ENCODE measurements around the gene DUSP7.

DUSP7 gene

DNA sequence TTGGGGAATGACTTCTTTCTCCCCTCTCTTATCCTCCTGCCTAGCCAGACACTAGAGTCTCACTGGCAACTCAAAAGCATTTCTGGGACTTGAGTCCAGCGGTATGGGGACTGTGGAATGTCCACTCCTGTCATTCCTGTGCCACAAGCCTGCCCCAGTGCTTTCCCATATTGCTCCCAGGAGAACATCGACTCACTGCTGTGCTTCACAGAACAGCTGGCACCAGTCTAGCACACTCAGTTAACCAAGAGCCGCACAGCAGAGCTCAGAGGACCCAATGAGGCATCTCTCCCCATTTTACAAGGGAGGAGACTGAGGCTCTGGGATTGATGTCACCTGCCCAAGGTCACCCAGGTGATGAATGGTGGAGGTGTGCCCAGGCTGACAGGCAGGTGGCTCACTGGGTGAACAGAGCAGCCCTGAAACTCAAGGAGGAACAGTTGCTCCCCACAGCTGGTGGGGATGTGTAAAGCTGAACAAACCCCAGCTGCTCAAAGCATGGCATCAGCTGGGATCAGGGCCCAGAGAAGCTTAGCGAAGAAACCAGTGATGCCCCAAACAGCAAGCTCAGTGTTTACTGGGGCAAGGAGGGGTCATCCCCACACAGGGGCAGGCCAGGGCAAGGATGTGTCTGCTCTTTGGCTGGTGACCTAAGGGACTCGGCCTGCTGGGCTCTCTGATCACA is 35.4 kb upstream of the DUSP7 start:
- no peak for TF ChIP-seq LEF1 (IDR thresholded peaks at IDR 0.05; ENCODE audit: borderline replicate concordance)
- TF ChIP-seq ARNT (IDR thresholded peaks at IDR 0.05): no peak
- TF ChIP-seq L3MBTL2 (conservative IDR thresholded peaks at IDR 0.05): no peak
- no peak for TF ChIP-seq CTBP1 (IDR thresholded peaks at IDR 0.05; ENCODE audit: borderline replicate concordance)
- TF ChIP-seq SUZ12 (IDR thresholded peaks at IDR 0.05): no peak
- ChIA-PET POLR2A (no interaction called here), CTCF (no interaction called here)
- no peak for DNase-seq (ENCODE audit: extremely low spot score)

DNA sequence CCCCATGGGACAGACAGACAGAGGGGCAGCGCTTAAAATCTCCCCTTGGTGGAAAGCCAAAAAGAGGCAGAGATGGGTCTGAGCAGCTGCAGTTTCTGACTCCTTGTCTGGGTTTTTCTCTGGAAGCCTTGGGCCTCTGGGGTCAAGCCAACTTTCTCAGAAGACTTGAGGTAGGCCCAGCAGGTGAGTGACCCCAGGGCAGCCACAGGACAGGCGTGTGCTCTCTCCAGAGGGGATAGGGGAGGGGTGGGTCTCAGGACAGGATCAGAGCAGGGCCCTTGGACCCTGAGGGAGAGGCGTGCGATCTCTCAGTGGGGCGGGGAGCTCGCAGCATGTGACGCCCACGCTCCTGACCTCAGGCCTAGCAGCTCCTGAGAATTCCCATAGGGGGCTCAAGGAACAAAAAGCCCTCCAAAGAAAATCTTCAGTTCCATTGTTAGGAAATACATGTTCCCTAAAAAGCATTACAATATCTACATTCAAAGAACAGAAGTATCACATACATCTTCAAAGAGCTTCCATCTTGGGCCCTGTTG is 34.6 kb upstream of the DUSP7 start:
- no peak for DNase-seq (ENCODE audit: extremely low spot score)
- ChIA-PET CTCF (no interaction called here), POLR2A (no interaction called here)
- TF ChIP-seq SUZ12 (IDR thresholded peaks at IDR 0.05): no peak
- no peak for TF ChIP-seq ELF4 (IDR thresholded peaks at IDR 0.05)
- no peak for TF ChIP-seq ZNF384 (IDR thresholded peaks at IDR 0.05)
- TF ChIP-seq FOXA1 (IDR thresholded peaks at IDR 0.05): no peak
- no peak for TF ChIP-seq LEF1 (IDR thresholded peaks at IDR 0.05; ENCODE audit: borderline replicate concordance)
- TF ChIP-seq TARDBP (IDR thresholded peaks at IDR 0.05): no peak
- no peak for TF ChIP-seq NFRKB (IDR thresholded peaks at IDR 0.05)
- no peak for TF ChIP-seq FOXK2 (IDR thresholded peaks at IDR 0.05)
- no peak for TF ChIP-seq HDGF (IDR thresholded peaks at IDR 0.05; ENCODE audit: borderline replicate concordance)
- no peak for TF ChIP-seq ARNT (IDR thresholded peaks at IDR 0.05)
- TF ChIP-seq, protein P1, sequence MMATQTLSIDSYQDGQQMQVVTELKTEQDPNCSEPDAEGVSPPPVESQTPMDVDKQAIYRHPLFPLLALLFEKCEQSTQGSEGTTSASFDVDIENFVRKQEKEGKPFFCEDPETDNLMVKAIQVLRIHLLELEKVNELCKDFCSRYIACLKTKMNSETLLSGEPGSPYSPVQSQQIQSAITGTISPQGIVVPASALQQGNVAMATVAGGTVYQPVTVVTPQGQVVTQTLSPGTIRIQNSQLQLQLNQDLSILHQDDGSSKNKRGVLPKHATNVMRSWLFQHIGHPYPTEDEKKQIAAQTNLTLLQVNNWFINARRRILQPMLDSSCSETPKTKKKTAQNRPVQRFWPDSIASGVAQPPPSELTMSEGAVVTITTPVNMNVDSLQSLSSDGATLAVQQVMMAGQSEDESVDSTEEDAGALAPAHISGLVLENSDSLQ (IDR thresholded peaks at IDR 0.05): no peak
- TF ChIP-seq L3MBTL2 (conservative IDR thresholded peaks at IDR 0.05): no peak
- TF ChIP-seq BHLHE40 (IDR thresholded peaks at IDR 0.05; ENCODE audit: borderline replicate concordance): no peak
- TF ChIP-seq SP1 (IDR thresholded peaks at IDR 0.05): no peak
- TF ChIP-seq FOXM1 (IDR thresholded peaks at IDR 0.05; ENCODE audit: borderline replicate concordance): no peak
- no peak for TF ChIP-seq CTBP1 (IDR thresholded peaks at IDR 0.05; ENCODE audit: borderline replicate concordance)

DNA sequence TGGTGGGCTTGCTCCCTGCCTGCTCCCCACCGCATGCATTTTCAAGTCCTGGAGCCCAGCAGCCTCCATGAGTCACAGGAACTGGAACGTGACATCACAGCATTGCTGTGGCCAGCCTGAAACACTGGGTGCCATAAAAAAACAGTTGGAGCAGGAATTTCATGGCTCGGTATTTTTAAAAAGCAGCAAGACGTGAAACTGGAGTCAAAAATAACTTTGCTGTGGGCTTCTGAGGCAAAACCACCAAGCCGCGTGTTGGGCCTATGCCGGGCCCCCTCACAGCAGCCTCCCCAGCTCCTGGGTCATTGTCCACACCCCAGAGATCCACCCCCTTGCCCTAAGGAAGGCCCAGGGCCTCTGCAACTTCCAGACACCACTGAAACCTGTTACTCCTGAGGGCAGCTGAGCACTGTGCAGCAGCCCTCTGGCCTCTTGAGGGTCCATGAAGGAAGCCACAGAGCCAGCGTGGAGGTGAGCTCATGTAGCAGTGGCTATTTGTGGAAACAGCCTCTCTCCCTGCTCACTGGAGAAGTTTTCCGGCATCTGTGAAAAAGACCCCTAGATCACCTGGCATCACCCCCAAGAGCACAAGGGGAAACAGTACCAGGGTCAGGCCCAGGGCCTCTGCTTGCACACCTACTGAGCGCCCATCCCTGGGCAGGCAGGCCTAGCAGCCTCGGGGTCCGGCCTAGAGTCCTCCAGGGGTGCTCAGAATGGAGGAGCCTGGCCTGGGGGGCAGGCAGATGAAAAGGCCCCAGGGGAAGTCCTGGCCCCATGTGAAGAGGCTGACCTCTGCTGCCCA is 34.0 kb upstream of the DUSP7 start:
- TF ChIP-seq LEF1 (IDR thresholded peaks at IDR 0.05; ENCODE audit: borderline replicate concordance): no peak
- TF ChIP-seq, protein P1 (IDR thresholded peaks at IDR 0.05): no peak
- no peak for TF ChIP-seq ELF4 (IDR thresholded peaks at IDR 0.05)
- no peak for TF ChIP-seq FOXK2 (IDR thresholded peaks at IDR 0.05)
- no peak for TF ChIP-seq HDGF (IDR thresholded peaks at IDR 0.05; ENCODE audit: borderline replicate concordance)
- no peak for TF ChIP-seq TARDBP (IDR thresholded peaks at IDR 0.05)
- TF ChIP-seq SP1 (IDR thresholded peaks at IDR 0.05): no peak
- TF ChIP-seq L3MBTL2 (conservative IDR thresholded peaks at IDR 0.05): no peak
- no peak for TF ChIP-seq CTBP1 (IDR thresholded peaks at IDR 0.05; ENCODE audit: borderline replicate concordance)
- TF ChIP-seq ZNF384 (IDR thresholded peaks at IDR 0.05): no peak
- no peak for TF ChIP-seq SUZ12 (IDR thresholded peaks at IDR 0.05)
- no peak for TF ChIP-seq BHLHE40 (IDR thresholded peaks at IDR 0.05; ENCODE audit: borderline replicate concordance)
- no peak for TF ChIP-seq FOXM1 (IDR thresholded peaks at IDR 0.05; ENCODE audit: borderline replicate concordance)
- no peak for TF ChIP-seq ARNT (IDR thresholded peaks at IDR 0.05)
- no peak for TF ChIP-seq NFRKB (IDR thresholded peaks at IDR 0.05)
- TF ChIP-seq FOXA1 (IDR thresholded peaks at IDR 0.05): no peak
- ChIA-PET CTCF (interaction anchor here (1.2 kb wide), 1 partner anchor 10 kb away, joined by 3 read pairs; no protein-coding TSS in a partner anchor), POLR2A (no interaction called here)
- DNase-seq (ENCODE audit: extremely low spot score): no peak

DNA sequence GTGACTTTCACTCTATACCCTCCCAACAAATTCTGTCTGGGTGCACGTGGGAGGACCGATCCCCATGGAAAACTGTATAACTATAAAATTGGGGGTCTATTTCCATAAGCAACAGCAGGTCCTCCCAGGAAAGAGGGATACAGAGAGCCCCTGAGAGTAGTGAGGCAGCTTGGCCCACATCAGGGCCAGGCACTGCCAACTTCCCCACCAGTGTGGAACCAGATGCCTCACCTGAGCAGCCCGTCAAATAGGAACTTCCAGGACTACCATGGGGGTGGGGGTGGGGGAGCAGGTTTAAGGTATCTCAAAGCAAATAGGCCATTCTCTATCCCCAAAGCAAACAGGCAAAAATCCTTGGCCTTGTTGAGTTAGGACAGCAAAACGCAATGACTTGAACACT is 33.3 kb upstream of the DUSP7 start:
- TF ChIP-seq NFRKB (IDR thresholded peaks at IDR 0.05): no peak
- no peak for TF ChIP-seq ZNF384 (IDR thresholded peaks at IDR 0.05)
- TF ChIP-seq HDGF (IDR thresholded peaks at IDR 0.05; ENCODE audit: borderline replicate concordance): no peak
- TF ChIP-seq FOXA1 (IDR thresholded peaks at IDR 0.05): no peak
- no peak for TF ChIP-seq FOXK2 (IDR thresholded peaks at IDR 0.05)
- no peak for TF ChIP-seq CTBP1 (IDR thresholded peaks at IDR 0.05; ENCODE audit: borderline replicate concordance)
- TF ChIP-seq SP1 (IDR thresholded peaks at IDR 0.05): no peak
- TF ChIP-seq ELF4 (IDR thresholded peaks at IDR 0.05): no peak
- TF ChIP-seq L3MBTL2 (conservative IDR thresholded peaks at IDR 0.05): no peak
- TF ChIP-seq TARDBP (IDR thresholded peaks at IDR 0.05): no peak
- TF ChIP-seq BHLHE40 (IDR thresholded peaks at IDR 0.05; ENCODE audit: borderline replicate concordance): no peak
- TF ChIP-seq, protein P1 (IDR thresholded peaks at IDR 0.05): no peak
- no peak for TF ChIP-seq LEF1 (IDR thresholded peaks at IDR 0.05; ENCODE audit: borderline replicate concordance)
- TF ChIP-seq ARNT (IDR thresholded peaks at IDR 0.05): no peak
- TF ChIP-seq FOXM1 (IDR thresholded peaks at IDR 0.05; ENCODE audit: borderline replicate concordance): no peak
- TF ChIP-seq SUZ12 (IDR thresholded peaks at IDR 0.05): no peak
- POLR2A ChIA-PET: no interaction called here
- DNase-seq (ENCODE audit: extremely low spot score): no peak
- CTCF ChIA-PET: interaction anchor here (1.2 kb wide), 1 partner anchor 11 kb away, joined by 3 read pairs; no protein-coding TSS in a partner anchor
